NCI-H526 treated with DMSO at 0.1 percent for 48 hours (cell line): ENCODE data around the gene SLC51B.
"Not testable (repeated sequence)": the region's sequence is repeated elsewhere in the genome, so short reads cannot be mapped to it uniquely, and the experiment has no call there.

Experiments
- DNase-seq: peaks from one replicate; lab custom pipeline; 2025; lab: John Stamatoyannopoulos, UW

SLC51B gene

GRCh38 chr15:65099801-65100200, 54.6 kb downstream of the SLC51B start:
- not testable (repeated sequence) for DNase-seq

GRCh38 chr15:65100442-65100841, 55.3 kb downstream of the SLC51B start:
- no peak for DNase-seq

GRCh38 chr15:65101411-65101890, 56.3 kb downstream of the SLC51B start:
- DNase-seq: peak; percentile 34

GRCh38 chr15:65101891-65102708, 56.9 kb downstream of the SLC51B start:
- DNase-seq: no peak

- no peak for DNase-seq
These were observed 57.7 kb downstream of the SLC51B start for GRCh38 chr15:65102912-65103311.
